ACHN (cell line): ENCODE results near the gene PADI6.
"Not testable (repeated sequence)": the region's sequence is repeated elsewhere in the genome, so short reads cannot be mapped to it uniquely, and the experiment has no call there.

ENCODE experiments used
- DNase-seq: peaks from one replicate; pipeline ENCODE4 v3.0.0-alpha.2; 2015
- in situ Hi-C: cut with HindIII; loops from 2 replicates; pipeline ENCODE4 v1.10.0; 2017; ENCODE audit warnings: low sequenced_read_pairs, low pct_ligation_motif_present, low pct_unique_long_range_greater_than_20kb

Gene PADI6

GRCh38 chr1:17397910-17398695, 26.1 kb downstream of the PADI6 start:
- in situ Hi-C loops = no loop called here
- no peak for DNase-seq

GRCh38 chr1:17400725-17401341, 28.8 kb downstream of the PADI6 start:
- in situ Hi-C loops = no loop called here
- DNase-seq = no peak

GRCh38 chr1:17401841-17402240, 29.8 kb downstream of the PADI6 start:
- DNase-seq = no peak
- in situ Hi-C loops = no loop called here

DNA sequence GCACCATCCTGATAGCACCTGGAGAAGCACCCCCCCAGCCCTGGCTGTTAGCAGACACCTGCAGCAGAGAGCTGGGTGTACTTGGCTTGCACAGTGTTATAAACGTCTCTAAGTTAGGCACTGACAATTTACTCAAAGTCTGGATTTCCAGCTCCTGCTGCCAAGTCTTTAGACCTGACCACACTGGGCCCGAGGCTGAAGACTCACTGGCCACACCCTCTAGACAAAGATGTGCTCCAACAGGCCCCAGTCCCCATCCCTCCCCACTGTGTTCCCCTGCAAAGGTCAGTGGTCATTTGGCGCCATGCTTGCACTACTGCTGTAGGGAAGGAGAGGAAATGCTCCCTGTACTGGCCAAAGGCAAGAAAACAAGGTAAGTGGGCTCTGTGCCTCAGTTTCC, 31.1 kb downstream of the PADI6 start:
- DNase-seq = no peak
- in situ Hi-C loops = no loop called here

DNA sequence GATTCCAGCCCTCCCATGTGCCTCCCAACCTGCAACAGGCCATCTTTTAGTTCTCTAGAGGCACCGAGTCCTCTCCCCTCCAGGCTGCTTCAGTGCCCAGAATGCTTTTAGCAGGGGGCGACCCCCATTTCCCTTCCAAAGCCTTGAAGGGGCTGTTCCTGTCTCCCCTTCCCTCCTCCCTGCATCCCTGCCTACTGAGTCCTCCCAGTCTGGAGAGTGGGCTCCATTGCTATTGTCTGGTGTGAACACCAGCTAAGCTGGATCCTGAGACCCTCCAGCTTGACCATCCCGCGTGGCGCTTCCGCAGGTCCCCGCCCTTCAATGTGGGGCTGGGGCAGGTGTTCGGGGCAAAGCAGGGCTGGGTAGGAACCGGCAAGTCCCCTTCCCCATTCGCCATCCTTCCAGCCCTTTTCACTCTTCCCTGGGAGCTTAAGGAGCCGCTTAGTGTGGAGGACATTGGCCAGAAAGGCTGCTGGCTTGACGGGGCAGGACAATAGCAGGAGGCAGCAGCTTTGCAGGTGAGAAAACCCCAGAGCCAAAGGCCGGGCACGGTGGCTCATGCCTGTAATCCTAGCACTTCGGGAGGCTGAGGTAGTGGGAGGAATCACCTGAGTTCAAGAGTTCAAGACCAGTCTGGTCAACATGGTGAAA, 32.2 kb downstream of the PADI6 start:
- DNase-seq = no peak
- in situ Hi-C loops = no loop called here

- DNase-seq = no peak
- in situ Hi-C loops = no loop called here
These were observed 32.8 kb downstream of the PADI6 start for GRCh38 chr1:17404820-17405219.

GRCh38 chr1:17405898-17406759, 34.1 kb downstream of the PADI6 start:
- in situ Hi-C loops = no loop called here
- DNase-seq = peak; percentile 54

- DNase-seq, in situ Hi-C loops: not testable (repeated sequence)
These were observed 34.9 kb downstream of the PADI6 start for GRCh38 chr1:17406760-17407475.

DNA sequence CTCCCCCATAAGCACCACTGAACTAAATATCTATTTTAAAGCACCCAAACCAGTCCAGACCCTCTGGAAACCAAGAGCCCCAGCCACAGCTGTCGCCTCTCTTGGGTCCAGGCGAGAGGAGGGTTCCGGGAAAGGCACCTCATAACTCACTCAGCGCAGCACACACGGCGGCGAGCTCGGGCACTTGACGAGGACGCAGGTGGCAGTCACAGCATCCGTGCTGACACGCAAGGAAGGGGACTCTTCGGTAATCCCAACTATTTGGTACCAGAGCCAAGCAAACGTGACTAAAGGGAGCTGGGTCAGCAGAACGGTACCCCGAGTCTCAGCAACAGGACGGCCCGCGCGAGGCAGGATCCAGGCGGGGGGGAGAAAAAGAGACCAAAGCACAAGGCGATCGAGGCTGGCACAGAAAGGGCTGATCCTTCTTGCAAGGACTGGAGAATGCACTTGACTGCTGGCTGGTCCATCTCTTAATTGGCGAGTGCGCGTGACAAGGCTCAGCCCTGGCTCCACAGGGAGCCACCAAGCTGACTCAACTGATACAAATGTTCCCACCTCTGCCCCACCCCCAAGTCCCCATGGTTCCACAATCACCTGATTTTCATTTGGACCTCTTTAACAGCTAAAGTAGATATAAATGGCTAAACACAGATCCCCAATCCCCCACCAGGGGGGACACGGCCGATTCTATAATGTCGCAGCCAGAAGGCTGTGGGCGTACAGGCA, 36.0 kb downstream of the PADI6 start:
- DNase-seq, in situ Hi-C loops: not testable (repeated sequence)

- no peak for DNase-seq
- in situ Hi-C loops = no loop called here
These were observed 37.4 kb downstream of the PADI6 start for GRCh38 chr1:17409391-17409811.

- no peak for DNase-seq
- in situ Hi-C loops = no loop called here
These were observed 40.3 kb downstream of the PADI6 start for GRCh38 chr1:17412093-17412870.

DNA sequence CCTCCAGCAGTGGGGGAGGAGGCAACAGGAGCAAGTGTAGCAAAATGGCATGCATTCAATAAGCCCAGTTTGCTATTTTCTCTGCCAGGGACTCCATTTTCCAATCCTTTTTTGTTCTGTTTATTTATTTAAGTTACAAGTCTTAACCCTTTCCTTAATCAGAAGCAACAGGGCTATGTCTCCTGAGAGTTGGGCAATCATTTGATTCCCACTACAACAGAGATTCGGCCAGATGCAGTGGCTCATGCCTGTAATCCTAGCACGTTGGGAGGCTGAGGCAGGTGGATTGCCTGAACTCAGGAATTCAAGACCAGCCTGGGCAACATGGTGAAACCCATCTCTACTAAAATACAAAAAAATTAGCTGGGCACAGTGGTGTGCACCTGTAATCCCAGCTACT, 42.0 kb downstream of the PADI6 start:
- in situ Hi-C loops = no loop called here
- no peak for DNase-seq

DNA sequence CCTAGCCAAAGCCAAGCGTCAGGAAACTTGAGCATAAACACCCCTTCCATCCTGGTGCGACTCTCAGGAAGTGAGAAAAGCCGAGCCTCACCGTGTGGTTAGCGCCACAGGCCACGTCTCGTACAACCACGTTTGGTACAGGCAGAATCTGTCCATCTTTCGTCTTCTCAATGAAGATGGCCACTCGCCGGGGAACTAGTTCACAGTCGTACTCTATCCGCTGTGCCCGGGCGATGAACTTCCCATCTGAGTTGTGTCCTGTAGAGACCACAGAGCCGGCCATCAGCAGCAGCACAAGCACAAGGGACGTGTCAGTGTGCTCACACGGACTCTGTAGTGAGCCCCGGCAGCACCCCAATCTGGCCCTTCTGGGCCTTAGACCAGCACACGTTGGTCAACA, 44.4 kb downstream of the PADI6 start:
- in situ Hi-C loops = no loop called here
- DNase-seq = no peak

DNA sequence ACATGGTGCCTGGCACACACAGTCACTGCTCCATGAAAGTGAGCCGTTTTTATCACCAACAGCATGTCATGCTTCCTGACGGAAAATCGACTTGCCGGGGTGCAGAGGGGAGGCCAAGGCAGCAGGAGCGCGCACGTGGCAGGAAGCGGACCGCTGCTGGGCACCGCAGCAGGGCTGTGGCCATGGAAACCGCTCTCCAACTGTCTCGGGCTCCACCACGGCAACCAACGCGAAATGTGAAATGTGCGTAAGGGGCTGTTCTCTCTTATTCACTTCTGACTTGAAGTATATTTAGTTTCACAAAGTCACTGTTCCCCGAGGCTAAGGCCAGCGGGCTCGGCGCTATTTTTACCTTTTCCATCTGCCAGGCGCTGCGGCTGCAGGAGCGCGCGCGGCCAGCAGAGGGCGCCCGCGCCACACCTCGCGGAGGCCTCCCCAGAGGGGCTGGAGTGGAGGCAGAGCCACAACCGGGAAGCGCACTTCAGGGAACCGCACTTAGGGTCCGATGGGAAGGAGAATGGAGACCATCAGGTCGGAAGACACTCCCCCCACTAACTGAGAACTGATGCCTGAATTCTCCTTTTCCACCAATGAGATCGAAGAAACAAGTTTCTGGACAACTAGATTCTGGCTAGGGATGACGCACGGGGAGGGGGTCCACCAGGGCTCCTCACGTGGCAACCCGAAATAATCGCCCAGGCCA, 47.8 kb downstream of the PADI6 start:
- DNase-seq = peak; percentile 16
- in situ Hi-C loops = no loop called here

DNA sequence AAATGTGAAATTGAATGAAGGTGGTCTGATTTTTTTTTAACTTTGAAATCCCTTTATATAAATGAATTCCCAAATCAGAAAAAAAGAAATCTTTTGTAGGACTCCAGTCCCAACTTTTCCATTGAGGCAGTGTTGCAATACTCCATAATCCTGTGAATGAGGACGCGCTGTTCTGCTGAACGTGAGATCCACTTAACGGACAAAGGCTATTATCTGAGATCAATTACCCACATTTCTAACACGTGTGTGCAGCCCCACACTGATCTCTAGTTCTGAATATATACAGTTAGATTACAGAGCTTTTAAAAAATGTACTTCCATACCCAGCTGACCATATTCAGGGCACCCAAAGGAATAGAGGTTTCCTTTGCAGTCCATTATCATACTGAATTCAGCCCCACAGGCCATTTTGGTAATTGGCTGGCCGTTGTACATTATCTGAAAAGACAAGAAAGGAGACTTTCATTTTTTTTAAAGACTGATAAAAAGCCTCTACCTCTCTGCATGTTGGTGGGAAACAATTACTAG, 48.5 kb downstream of the PADI6 start:
- in situ Hi-C loops = no loop called here

GRCh38 chr1:17422461-17422860, 50.5 kb downstream of the PADI6 start:
- DNase-seq = no peak

More for the DNA sequence above, 48.5 kb downstream of the PADI6 start:
- DNase-seq = no peak

More at GRCh38 chr1:17422461-17422860, 50.5 kb downstream of the PADI6 start:
- in situ Hi-C loops = no loop called here
